ENCODE data around the gene DIAPH1.

DNA sequence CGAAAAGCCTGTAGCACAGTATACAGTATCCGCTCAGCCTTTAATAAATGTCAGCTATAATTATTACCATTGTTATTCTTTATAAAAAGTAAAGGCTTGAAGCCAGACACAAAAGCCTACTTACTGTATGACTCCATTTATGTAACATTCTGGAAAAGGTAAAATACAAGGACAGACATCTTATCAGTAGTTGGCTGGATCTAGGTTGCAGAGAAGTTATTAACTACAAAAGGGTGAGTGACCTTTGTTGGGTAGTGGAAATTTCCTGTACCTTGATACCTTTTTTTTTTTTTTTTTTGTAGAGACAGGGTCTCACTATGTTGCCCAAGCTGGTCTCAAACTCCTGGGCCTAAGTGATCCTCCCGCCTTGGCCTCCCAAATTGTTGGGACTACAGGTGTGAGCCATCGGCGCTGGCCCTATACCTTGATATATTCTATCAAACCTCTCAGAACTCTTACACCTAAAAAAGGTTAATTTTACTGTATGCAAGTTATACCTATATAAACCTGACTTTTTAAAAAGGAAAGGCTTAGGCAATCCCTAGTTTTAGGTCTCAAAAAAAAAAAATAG lies 11.9 kb upstream of the DIAPH1 start:
- TF ChIP-seq, protein P1, sequence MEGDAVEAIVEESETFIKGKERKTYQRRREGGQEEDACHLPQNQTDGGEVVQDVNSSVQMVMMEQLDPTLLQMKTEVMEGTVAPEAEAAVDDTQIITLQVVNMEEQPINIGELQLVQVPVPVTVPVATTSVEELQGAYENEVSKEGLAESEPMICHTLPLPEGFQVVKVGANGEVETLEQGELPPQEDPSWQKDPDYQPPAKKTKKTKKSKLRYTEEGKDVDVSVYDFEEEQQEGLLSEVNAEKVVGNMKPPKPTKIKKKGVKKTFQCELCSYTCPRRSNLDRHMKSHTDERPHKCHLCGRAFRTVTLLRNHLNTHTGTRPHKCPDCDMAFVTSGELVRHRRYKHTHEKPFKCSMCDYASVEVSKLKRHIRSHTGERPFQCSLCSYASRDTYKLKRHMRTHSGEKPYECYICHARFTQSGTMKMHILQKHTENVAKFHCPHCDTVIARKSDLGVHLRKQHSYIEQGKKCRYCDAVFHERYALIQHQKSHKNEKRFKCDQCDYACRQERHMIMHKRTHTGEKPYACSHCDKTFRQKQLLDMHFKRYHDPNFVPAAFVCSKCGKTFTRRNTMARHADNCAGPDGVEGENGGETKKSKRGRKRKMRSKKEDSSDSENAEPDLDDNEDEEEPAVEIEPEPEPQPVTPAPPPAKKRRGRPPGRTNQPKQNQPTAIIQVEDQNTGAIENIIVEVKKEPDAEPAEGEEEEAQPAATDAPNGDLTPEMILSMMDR (IDR thresholded peaks at IDR 0.05): no peak
- TF ChIP-seq POLR2A (IDR thresholded peaks at IDR 0.05): no peak
